GM18505 (cell line): ENCODE results near the gene ARHGAP40.

ENCODE experiments used
- ATAC-seq: cut with Tn5 transposase; IDR thresholded peaks from one replicate; pipeline ENCODE4 v1.9.1; 2021; ENCODE audit not compliant: unreplicated experiment
- POLR2A ChIP-seq: IDR thresholded peaks from 4 replicates; pipeline ENCODE4 v1.6.1; 2011; ENCODE audit warnings: borderline replicate concordance; ENCODE audit not compliant: insufficient read depth, insufficient read length; ENCODE audit errors: extremely low read depth

The ARHGAP40 gene

DNA sequence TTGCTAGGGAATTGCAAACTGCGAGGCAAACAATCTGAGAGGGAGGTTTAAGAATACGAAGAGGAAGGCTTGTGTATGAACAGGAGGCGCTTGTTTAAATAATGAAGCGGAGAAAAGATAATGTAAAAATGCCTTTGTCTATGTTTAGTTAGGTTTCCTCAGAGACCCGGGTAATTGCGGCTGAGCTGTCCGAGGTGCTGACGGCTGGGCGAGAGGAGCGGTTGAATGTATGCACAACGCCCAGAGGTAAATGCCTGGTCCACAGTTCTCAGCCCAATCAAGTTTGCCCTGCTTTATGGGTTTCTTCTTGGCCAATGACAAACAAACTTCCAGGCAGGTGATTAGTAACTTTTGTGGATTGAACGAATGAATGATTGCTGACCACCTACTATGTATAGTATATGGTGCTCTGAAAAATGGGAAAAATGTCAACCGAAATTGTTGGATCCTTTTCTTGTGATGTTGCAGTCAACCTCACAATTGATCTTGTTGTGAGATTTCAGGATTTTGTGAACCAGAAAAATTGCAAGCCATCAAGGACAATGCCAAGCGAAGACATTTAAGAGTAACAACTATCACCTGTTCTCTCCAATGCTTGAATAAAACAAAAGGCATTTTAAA lies 84.4 kb downstream of the ARHGAP40 start:
- no peak for ATAC-seq
- no peak for TF ChIP-seq POLR2A

DNA sequence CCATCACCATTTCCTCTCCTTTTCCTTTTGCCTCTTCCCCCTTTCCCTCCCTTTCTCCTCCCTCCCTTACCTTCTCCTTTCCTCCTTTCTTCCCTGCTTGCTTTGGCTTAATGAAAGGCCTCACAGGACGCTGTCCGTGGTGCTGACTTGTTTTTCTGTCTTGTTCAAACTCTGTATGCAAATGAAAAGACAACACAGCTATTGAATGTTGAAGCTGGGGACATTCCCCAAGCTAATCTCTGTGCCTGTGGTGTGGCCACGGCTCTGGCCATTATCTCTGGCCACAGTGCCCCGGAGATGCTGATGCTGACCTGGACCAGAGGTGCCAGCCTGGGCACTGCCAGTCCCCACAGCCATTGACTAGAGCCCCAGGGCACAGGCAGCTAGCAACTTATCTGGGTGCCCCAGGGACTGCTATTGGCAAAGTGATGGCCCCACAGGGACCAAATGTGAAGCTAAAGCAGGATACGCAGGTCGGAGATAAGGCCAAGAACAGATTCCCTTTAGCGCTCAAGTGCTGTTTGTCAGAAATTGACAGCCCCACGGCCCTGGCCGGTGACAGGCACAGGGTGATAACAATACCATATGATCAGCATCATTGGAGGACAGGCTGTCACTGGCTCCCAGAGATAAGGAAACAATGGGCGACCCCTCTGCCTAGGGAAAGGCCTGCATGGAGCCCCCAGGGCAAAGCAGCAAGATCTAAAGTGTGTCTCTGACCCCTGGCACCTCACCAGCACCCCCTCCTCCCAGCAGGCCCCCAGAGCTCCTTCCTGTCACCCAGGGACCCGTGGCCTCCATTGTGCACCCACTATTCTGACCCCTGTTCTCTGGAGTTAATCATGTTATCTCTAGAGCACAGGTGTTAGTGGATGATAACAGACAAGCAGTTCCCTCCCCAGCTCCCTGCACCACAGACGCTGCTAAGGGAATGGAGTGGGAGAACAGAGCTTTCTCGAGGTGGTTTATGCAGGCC lies 91.1 kb downstream of the ARHGAP40 start:
- no peak for ATAC-seq
- no peak for TF ChIP-seq POLR2A

- ATAC-seq = no peak
- no peak for TF ChIP-seq POLR2A
Observed at GRCh38 chr20:38697306-38697705, 95.7 kb downstream of the ARHGAP40 start.

DNA sequence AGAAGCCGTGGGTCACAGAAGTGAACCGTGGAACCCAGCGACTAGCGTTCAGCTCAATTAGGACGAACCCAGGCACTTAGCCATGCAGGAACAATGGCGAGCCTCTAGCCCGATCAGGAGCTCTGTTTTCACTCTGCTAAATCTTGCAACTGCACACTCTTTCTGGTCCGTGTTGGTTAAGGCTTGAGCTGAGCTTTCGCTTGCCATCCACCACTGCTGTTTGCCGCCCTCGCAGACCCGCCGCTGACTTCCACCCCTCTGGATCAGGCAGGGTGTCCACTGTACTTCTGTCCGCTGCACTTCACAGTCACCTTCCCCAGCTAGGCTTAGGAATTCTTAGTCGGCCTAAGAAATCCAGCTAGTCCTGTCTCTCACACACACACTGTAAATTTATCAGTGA lies 96.9 kb downstream of the ARHGAP40 start:
- no peak for ATAC-seq
- no peak for TF ChIP-seq POLR2A

DNA sequence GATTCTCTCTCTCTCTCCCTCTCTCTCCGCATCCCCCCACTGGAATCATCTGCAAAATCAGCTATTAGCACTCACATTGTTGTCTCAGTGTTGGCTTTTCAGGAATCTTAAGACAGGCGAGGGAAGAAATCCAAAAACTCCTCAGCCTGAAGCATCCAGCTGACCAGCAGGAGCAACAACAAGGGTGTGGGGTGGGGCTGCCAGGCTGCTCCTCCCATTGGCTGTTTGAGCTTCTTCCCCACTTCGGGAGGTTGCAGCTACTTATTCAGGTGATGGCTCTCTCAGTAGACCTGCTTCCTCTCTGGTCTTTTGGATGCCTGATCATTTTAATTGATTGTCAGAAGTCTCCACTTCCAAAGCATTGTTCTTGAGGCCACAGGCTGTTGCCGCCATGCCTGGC lies 98.5 kb downstream of the ARHGAP40 start:
- TF ChIP-seq POLR2A = no peak
- ATAC-seq = no peak
